WTC11 (cell line): ENCODE measurements around the gene KIAA0753.

Experiments used
- CREB1 ChIP-seq: sonication (generic); formaldehyde crosslinking; IDR thresholded peaks from 2 replicates; pipeline ENCODE4 v1.8.0; 2023; ENCODE audit warnings: mild to moderate bottlenecking, missing genetic modification reagents
- MXD4 ChIP-seq: fragments of 250-450 bp; sonication (Bioruptor Pico); IDR thresholded peaks from 2 replicates; pipeline ENCODE4 v1.8.0; 2021; ENCODE audit warnings: mild to moderate bottlenecking, moderate library complexity, borderline replicate concordance
- SP1 ChIP-seq: sonication (generic); formaldehyde crosslinking; conservative IDR thresholded peaks from 2 replicates; pipeline ENCODE4 v1.8.1; 2022; ENCODE audit warnings: missing genetic modification reagents
- ZNF317 ChIP-seq: sonication (generic); formaldehyde crosslinking; IDR thresholded peaks from 2 replicates; pipeline ENCODE4 v1.8.1; 2023; ENCODE audit warnings: low read depth, mild to moderate bottlenecking, moderate library complexity, missing genetic modification reagents, borderline replicate concordance
- TF ChIP-seq, protein P1 (sequence below): sonication (generic); formaldehyde crosslinking; IDR thresholded peaks from 2 replicates; pipeline ENCODE4 v1.8.0; 2023; ENCODE audit warnings: missing genetic modification reagents
- TF ChIP-seq, protein P2 (sequence below): fragments of 200-600 bp; IDR thresholded peaks from 2 replicates; pipeline ENCODE4 v1.8.0; 2022; ENCODE audit warnings: antibody characterized with exemption
- TF ChIP-seq, protein P3 (sequence below): sonication (generic); formaldehyde crosslinking; IDR thresholded peaks from 2 replicates; pipeline ENCODE4 v1.8.0; 2022; ENCODE audit warnings: mild to moderate bottlenecking, missing genetic modification reagents
- TF ChIP-seq, protein P4 (sequence below): sonication (generic); formaldehyde crosslinking; IDR thresholded peaks from 2 replicates; pipeline ENCODE4 v1.8.0; 2022; ENCODE audit warnings: mild to moderate bottlenecking, missing genetic modification reagents
- TF ChIP-seq, protein P5 (sequence below): sonication (generic); formaldehyde crosslinking; IDR thresholded peaks from 2 replicates; pipeline ENCODE4 v1.8.1; 2023; ENCODE audit warnings: mild to moderate bottlenecking, missing genetic modification reagents, borderline replicate concordance

DNA sequence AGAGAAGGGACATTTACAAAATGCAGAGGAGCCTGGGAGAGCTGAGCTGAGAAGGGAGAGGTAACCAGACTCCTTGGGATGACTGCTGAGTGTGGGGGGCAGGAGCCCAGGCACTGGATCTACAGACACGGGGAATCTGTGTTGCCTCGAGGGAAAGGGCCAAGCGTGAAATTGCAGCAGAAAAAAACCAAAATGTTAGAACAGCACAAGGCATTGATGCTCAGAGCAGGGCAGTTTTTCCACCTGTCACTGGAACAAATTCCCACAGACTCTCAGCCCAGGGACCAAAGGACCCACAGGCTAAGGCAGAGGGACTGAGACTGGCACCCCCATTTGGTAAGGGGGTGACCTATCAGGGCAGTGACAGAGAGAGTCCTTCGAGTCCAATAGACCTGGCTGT is 86.2 kb downstream of the KIAA0753 start:
- TF ChIP-seq, protein P1, sequence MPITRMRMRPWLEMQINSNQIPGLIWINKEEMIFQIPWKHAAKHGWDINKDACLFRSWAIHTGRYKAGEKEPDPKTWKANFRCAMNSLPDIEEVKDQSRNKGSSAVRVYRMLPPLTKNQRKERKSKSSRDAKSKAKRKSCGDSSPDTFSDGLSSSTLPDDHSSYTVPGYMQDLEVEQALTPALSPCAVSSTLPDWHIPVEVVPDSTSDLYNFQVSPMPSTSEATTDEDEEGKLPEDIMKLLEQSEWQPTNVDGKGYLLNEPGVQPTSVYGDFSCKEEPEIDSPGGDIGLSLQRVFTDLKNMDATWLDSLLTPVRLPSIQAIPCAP, result no peak
- TF ChIP-seq, protein P2, sequence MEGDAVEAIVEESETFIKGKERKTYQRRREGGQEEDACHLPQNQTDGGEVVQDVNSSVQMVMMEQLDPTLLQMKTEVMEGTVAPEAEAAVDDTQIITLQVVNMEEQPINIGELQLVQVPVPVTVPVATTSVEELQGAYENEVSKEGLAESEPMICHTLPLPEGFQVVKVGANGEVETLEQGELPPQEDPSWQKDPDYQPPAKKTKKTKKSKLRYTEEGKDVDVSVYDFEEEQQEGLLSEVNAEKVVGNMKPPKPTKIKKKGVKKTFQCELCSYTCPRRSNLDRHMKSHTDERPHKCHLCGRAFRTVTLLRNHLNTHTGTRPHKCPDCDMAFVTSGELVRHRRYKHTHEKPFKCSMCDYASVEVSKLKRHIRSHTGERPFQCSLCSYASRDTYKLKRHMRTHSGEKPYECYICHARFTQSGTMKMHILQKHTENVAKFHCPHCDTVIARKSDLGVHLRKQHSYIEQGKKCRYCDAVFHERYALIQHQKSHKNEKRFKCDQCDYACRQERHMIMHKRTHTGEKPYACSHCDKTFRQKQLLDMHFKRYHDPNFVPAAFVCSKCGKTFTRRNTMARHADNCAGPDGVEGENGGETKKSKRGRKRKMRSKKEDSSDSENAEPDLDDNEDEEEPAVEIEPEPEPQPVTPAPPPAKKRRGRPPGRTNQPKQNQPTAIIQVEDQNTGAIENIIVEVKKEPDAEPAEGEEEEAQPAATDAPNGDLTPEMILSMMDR, result no peak
- TF ChIP-seq CREB1 (CRISPR knock-in tag), result no peak
- TF ChIP-seq SP1 (CRISPR knock-in tag), result no peak
- no peak for TF ChIP-seq ZNF317 (CRISPR knock-in tag)
- TF ChIP-seq, protein P3, sequence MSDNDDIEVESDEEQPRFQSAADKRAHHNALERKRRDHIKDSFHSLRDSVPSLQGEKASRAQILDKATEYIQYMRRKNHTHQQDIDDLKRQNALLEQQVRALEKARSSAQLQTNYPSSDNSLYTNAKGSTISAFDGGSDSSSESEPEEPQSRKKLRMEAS (CRISPR knock-in tag), result no peak
- TF ChIP-seq, protein P4, sequence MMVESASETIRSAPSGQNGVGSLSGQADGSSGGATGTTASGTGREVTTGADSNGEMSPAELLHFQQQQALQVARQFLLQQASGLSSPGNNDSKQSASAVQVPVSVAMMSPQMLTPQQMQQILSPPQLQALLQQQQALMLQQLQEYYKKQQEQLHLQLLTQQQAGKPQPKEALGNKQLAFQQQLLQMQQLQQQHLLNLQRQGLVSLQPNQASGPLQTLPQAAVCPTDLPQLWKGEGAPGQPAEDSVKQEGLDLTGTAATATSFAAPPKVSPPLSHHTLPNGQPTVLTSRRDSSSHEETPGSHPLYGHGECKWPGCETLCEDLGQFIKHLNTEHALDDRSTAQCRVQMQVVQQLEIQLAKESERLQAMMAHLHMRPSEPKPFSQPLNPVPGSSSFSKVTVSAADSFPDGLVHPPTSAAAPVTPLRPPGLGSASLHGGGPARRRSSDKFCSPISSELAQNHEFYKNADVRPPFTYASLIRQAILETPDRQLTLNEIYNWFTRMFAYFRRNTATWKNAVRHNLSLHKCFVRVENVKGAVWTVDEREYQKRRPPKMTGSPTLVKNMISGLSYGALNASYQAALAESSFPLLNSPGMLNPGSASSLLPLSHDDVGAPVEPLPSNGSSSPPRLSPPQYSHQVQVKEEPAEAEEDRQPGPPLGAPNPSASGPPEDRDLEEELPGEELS (CRISPR knock-in tag), result no peak
- no peak for TF ChIP-seq MXD4 (CRISPR knock-in tag)
- TF ChIP-seq, protein P5, sequence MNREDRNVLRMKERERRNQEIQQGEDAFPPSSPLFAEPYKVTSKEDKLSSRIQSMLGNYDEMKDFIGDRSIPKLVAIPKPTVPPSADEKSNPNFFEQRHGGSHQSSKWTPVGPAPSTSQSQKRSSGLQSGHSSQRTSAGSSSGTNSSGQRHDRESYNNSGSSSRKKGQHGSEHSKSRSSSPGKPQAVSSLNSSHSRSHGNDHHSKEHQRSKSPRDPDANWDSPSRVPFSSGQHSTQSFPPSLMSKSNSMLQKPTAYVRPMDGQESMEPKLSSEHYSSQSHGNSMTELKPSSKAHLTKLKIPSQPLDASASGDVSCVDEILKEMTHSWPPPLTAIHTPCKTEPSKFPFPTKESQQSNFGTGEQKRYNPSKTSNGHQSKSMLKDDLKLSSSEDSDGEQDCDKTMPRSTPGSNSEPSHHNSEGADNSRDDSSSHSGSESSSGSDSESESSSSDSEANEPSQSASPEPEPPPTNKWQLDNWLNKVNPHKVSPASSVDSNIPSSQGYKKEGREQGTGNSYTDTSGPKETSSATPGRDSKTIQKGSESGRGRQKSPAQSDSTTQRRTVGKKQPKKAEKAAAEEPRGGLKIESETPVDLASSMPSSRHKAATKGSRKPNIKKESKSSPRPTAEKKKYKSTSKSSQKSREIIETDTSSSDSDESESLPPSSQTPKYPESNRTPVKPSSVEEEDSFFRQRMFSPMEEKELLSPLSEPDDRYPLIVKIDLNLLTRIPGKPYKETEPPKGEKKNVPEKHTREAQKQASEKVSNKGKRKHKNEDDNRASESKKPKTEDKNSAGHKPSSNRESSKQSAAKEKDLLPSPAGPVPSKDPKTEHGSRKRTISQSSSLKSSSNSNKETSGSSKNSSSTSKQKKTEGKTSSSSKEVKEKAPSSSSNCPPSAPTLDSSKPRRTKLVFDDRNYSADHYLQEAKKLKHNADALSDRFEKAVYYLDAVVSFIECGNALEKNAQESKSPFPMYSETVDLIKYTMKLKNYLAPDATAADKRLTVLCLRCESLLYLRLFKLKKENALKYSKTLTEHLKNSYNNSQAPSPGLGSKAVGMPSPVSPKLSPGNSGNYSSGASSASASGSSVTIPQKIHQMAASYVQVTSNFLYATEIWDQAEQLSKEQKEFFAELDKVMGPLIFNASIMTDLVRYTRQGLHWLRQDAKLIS, result no peak
